M059J (cell line): ENCODE data around the gene GMCL1. TPM values are rescaled to one million over a fixed set of nuclear protein-coding genes. Genes with fewer than 3 reads are reported as not detected.

Experiments
- total RNA-seq: library from RNA; depleted of rRNA; stranded (reverse); fragments of >200 nt; shearing (Covaris generic); gene quantifications from 2 replicates; pipeline ENCODE4 v1.2.3, GENCODE V29; 2014; rRNA removed

GMCL1 gene
- total RNA-seq, 1 experiment from 2014 or later = 9.4 TPM

Other genes with a start within 250 kb of the GMCL1 start
- 32.6 and 52.0 TPM in 2 replicates for gene AAK1, start 185.9 kb upstream of the GMCL1 start, total RNA-seq
- gene ANXA4, start 87.5 kb upstream of the GMCL1 start, total RNA-seq = 9.1 and 16.9 TPM in 2 replicates
- 93.9 and 105 TPM in 2 replicates for gene SNRNP27, start 64.3 kb downstream of the GMCL1 start, total RNA-seq
- 2.1 and 5.0 TPM in 2 replicates for gene MXD1, start 85.4 kb downstream of the GMCL1 start, total RNA-seq
- gene ASPRV1, start 132.0 kb downstream of the GMCL1 start, total RNA-seq = 0.15 and 0.49 TPM in 2 replicates